ENCODE measurements around the gene LAMA3. TPM values are rescaled to one million over a fixed set of nuclear protein-coding genes. Genes with fewer than 3 reads are reported as not detected.

Gene LAMA3
- total RNA-seq, 2 donors from 2014 or later = 31.9 to 41.3 TPM

GRCh38 chr18:23998018-23998417, 308.8 kb downstream of the LAMA3 start:
- Histone ChIP-seq H3K36me3 (no peaks in the 10 kb centered on the region), H3K27ac (no peak overlapping the region), H3K4me1 (no peaks in the 10 kb centered on the region), H3K9ac (ENCODE audit: low read depth in 2 of 2, low read length in 2 of 2) (no peak overlapping the region), H3K27me3 (no peaks in the 10 kb centered on the region), H3K4me3 (no peak overlapping the region), H3K9me3 (no peaks in the 10 kb centered on the region)
- intact Hi-C loops (cut with DNase I) = no loop called here
- no peak for DNase-seq
- TF ChIP-seq CTCF (IDR thresholded peaks at IDR 0.05) = no peak

- no peak for TF ChIP-seq CTCF (IDR thresholded peaks at IDR 0.05)
- DNase-seq = peak; percentile 67
- H3K4me3 ChIP-seq = no peak overlapping the region
- peak overlapping the region in 1 of 2 donors; percentile 9 for H3K9ac ChIP-seq (ENCODE audit: low read depth in 2 of 2, low read length in 2 of 2)
- no peaks in the 10 kb centered on the region for H3K9me3 ChIP-seq
- intact Hi-C loops (cut with DNase I) = no loop called here
- no peaks in the 10 kb centered on the region for H3K4me1 ChIP-seq
- H3K36me3 ChIP-seq = no peaks in the 10 kb centered on the region
- H3K27me3 ChIP-seq = no peaks in the 10 kb centered on the region
- peak overlapping the region; percentile 53 for H3K27ac ChIP-seq
These were observed 309.6 kb downstream of the LAMA3 start for GRCh38 chr18:23998820-23999219.

GRCh38 chr18:24000613-24001490, 311.6 kb downstream of the LAMA3 start:
- H3K27me3 ChIP-seq = no peaks in the 10 kb centered on the region
- DNase-seq = no peak
- no peaks in the 10 kb centered on the region for H3K9me3 ChIP-seq
- no peak overlapping the region for H3K9ac ChIP-seq (ENCODE audit: low read depth in 2 of 2, low read length in 2 of 2)
- H3K4me1 ChIP-seq = no peaks in the 10 kb centered on the region
- no peaks in the 10 kb centered on the region for H3K36me3 ChIP-seq
- no peak overlapping the region for H3K27ac ChIP-seq
- no peak overlapping the region for H3K4me3 ChIP-seq
- TF ChIP-seq CTCF (IDR thresholded peaks at IDR 0.05) = no peak
- intact Hi-C loops (cut with DNase I) = no loop called here

- TF ChIP-seq CTCF (IDR thresholded peaks at IDR 0.05) = no peak
- Histone ChIP-seq H3K4me1 (no peaks in the 10 kb centered on the region), H3K27me3 (no peaks in the 10 kb centered on the region), H3K36me3 (no peaks in the 10 kb centered on the region), H3K9ac (ENCODE audit: low read depth in 2 of 2, low read length in 2 of 2) (no peak overlapping the region), H3K27ac (no peak overlapping the region), H3K9me3 (no peaks in the 10 kb centered on the region), H3K4me3 (no peak overlapping the region)
- intact Hi-C loops (cut with DNase I) = no loop called here
- DNase-seq = no peak
These were observed 313.2 kb downstream of the LAMA3 start for GRCh38 chr18:24002479-24002878.

GRCh38 chr18:24003288-24003687, 314.0 kb downstream of the LAMA3 start:
- no peaks in the 10 kb centered on the region for H3K4me1 ChIP-seq
- no peaks in the 10 kb centered on the region for H3K27me3 ChIP-seq
- intact Hi-C loops (cut with DNase I) = no loop called here
- H3K4me3 ChIP-seq = no peak overlapping the region
- H3K36me3 ChIP-seq = no peaks in the 10 kb centered on the region
- H3K9me3 ChIP-seq = no peaks in the 10 kb centered on the region
- H3K27ac ChIP-seq = no peak overlapping the region
- H3K9ac ChIP-seq (ENCODE audit: low read depth in 2 of 2, low read length in 2 of 2) = no peak overlapping the region
- TF ChIP-seq CTCF (IDR thresholded peaks at IDR 0.05) = no peak
- no peak for DNase-seq

All from colonic mucosa (tissue), 4 donors.